ENCODE results near the gene KRTAP10-3. TPM values are rescaled to one million over a fixed set of nuclear protein-coding genes. Genes with fewer than 3 reads are reported as not detected.

KRTAP10-3 gene
- total RNA-seq, 8 experiments from 2014 or later: 0.23 to 1.1 (median 0.46) TPM; not detected in 3

- Histone ChIP-seq H3K4me1 (replicated peaks in 1 of 2) (peaks cover 0 to 5% of the 10 kb centered on the region in 2 donors), H3K27ac (peak overlapping the region in 1 of 2 donors; percentile 76), H3K4me3 (peak overlapping the region in 3 of 5 donors; percentile 24 to 29 (median 25))
- 60 to 100% (median 80%) methylated on average over 1 to 5 of the region's 10 CpGs; no CpG with 5 or more reads in 5 of the 10 experiments for WGBS, 10 experiments
- no peak for ATAC-seq (replicated peaks in 6 of 8)
- in situ Hi-C loops (cut with MboI; ENCODE audit: low pct_unique_long_range_greater_than_20kb in 2 of 9, low sequenced_read_pairs in 9 of 9, unreplicated experiment in 9 of 9): loop anchor here in 4 of 9 experiments (25.0 kb wide), 1 partner anchor 270 kb away; no protein-coding TSS in a partner anchor
These were observed 41.8 kb downstream of the KRTAP10-3 start for GRCh38 chr21:44516828-44517174.

GRCh38 chr21:44516342-44516741, 42.3 kb downstream of the KRTAP10-3 start:
- no peak for ATAC-seq (replicated peaks in 6 of 8)
- 11 to 100% (median 92%) methylated on average over 2 to 4 of the region's 13 CpGs; no CpG with 5 or more reads in 6 of the 10 experiments for WGBS, 10 experiments
- Histone ChIP-seq H3K4me3 (no peak overlapping the region), H3K27ac (no peak overlapping the region), H3K4me1 (replicated peaks in 1 of 2) (peaks cover 0 to 5% of the 10 kb centered on the region in 2 donors)
- in situ Hi-C loops (cut with MboI; ENCODE audit: low pct_unique_long_range_greater_than_20kb in 2 of 9, low sequenced_read_pairs in 9 of 9, unreplicated experiment in 9 of 9): loop anchor here in 4 of 9 experiments (25.0 kb wide), 1 partner anchor 271 kb away; no protein-coding TSS in a partner anchor

- 0 to 93% (median 75%) methylated on average over 1 to 4 of the region's 32 CpGs; no CpG with 5 or more reads in 4 of the 10 experiments for WGBS, 10 experiments
- in situ Hi-C loops (cut with MboI; ENCODE audit: low pct_unique_long_range_greater_than_20kb in 2 of 9, low sequenced_read_pairs in 9 of 9, unreplicated experiment in 9 of 9): loop anchor here in 4 of 9 experiments (25.0 kb wide), 1 partner anchor 272 kb away; no protein-coding TSS in a partner anchor
- ATAC-seq (replicated peaks in 6 of 8): no peak
These were observed 43.0 kb downstream of the KRTAP10-3 start for GRCh38 chr21:44515359-44516165.

GRCh38 chr21:44514746-44515358, 43.7 kb downstream of the KRTAP10-3 start:
- ATAC-seq (replicated peaks in 6 of 8): no peak
- in situ Hi-C loops (cut with MboI; ENCODE audit: low pct_unique_long_range_greater_than_20kb in 2 of 9, low sequenced_read_pairs in 9 of 9, unreplicated experiment in 9 of 9): loop anchor here in 4 of 9 experiments (25.0 kb wide), 1 partner anchor 272 kb away; no protein-coding TSS in a partner anchor
- Histone ChIP-seq H3K4me1 (replicated peaks in 1 of 2) (peaks cover 0 to 5% of the 10 kb centered on the region in 2 donors), H3K4me3 (no peak overlapping the region), H3K27ac (no peak overlapping the region)
- 28 to 100% (median 50%) methylated on average over 1 to 6 of the region's 11 CpGs; no CpG with 5 or more reads in 5 of the 10 experiments for WGBS, 10 experiments

More at GRCh38 chr21:44515359-44516165, 43.0 kb downstream of the KRTAP10-3 start:
- H3K4me1 ChIP-seq (replicated peaks in 1 of 2): peaks cover 0 to 5% of the 10 kb centered on the region in 2 donors
- no peak overlapping the region for H3K4me3 ChIP-seq
- H3K27ac ChIP-seq: no peak overlapping the region

GRCh38 chr21:44514218-44514520, 44.4 kb downstream of the KRTAP10-3 start:
- WGBS, 10 experiments: 90% methylated on average over 2 of the region's 7 CpGs; no CpG with 5 or more reads in 9 of the 10 experiments
- no peak overlapping the region for H3K4me3 ChIP-seq
- no peak overlapping the region for H3K27ac ChIP-seq
- H3K4me1 ChIP-seq (replicated peaks in 1 of 2): peaks cover 0 to 5% of the 10 kb centered on the region in 2 donors
- in situ Hi-C loops (cut with MboI; ENCODE audit: low pct_unique_long_range_greater_than_20kb in 2 of 9, low sequenced_read_pairs in 9 of 9, unreplicated experiment in 9 of 9): loop anchor here in 4 of 9 experiments (25.0 kb wide), 1 partner anchor 273 kb away; no protein-coding TSS in a partner anchor
- no peak for ATAC-seq (replicated peaks in 6 of 8)

- Histone ChIP-seq H3K4me3 (no peak overlapping the region), H3K27ac (no peak overlapping the region), H3K4me1 (replicated peaks in 1 of 2) (peaks cover 0 to 2% of the 10 kb centered on the region in 2 donors)
- WGBS, 10 experiments: 40 to 83% (median 76%) methylated on average over 1 to 5 of the region's 15 CpGs; no CpG with 5 or more reads in 7 of the 10 experiments
- ATAC-seq (replicated peaks in 6 of 8): no peak
- in situ Hi-C loops (cut with MboI; ENCODE audit: low pct_unique_long_range_greater_than_20kb in 2 of 9, low sequenced_read_pairs in 9 of 9, unreplicated experiment in 9 of 9): loop anchor here in 4 of 9 experiments (25.0 kb wide), 1 partner anchor 274 kb away; no protein-coding TSS in a partner anchor
These were observed 45.0 kb downstream of the KRTAP10-3 start for GRCh38 chr21:44513389-44514217.

GRCh38 chr21:44512496-44513388, 45.9 kb downstream of the KRTAP10-3 start:
- Histone ChIP-seq H3K4me3 (no peak overlapping the region), H3K4me1 (replicated peaks in 1 of 2) (no peaks in the 10 kb centered on the region), H3K27ac (no peak overlapping the region)
- in situ Hi-C loops (cut with MboI; ENCODE audit: low pct_unique_long_range_greater_than_20kb in 2 of 9, low sequenced_read_pairs in 9 of 9, unreplicated experiment in 9 of 9): loop anchor here in 4 of 9 experiments (25.0 kb wide), 1 partner anchor 275 kb away; no protein-coding TSS in a partner anchor
- 20 to 100% (median 74%) methylated on average over 1 to 12 of the region's 21 CpGs for WGBS, 10 experiments
- no peak for ATAC-seq (replicated peaks in 6 of 8)

GRCh38 chr21:44511938-44512275, 46.7 kb downstream of the KRTAP10-3 start:
- Histone ChIP-seq H3K27ac (no peak overlapping the region), H3K4me1 (replicated peaks in 1 of 2) (no peaks in the 10 kb centered on the region), H3K4me3 (no peak overlapping the region)
- in situ Hi-C loops (cut with MboI; ENCODE audit: low pct_unique_long_range_greater_than_20kb in 2 of 9, low sequenced_read_pairs in 9 of 9, unreplicated experiment in 9 of 9): loop anchor here in 4 of 9 experiments (25.0 kb wide), 1 partner anchor 275 kb away; no protein-coding TSS in a partner anchor
- ATAC-seq (replicated peaks in 6 of 8): no peak
- 100% methylated on average over 1 of the region's 8 CpGs; no CpG with 5 or more reads in 9 of the 10 experiments for WGBS, 10 experiments

GRCh38 chr21:44511219-44511937, 47.2 kb downstream of the KRTAP10-3 start:
- H3K27ac ChIP-seq: no peak overlapping the region
- ATAC-seq (replicated peaks in 6 of 8): no peak
- peaks cover 0 to under 1% of the 10 kb centered on the region in 2 donors for H3K4me1 ChIP-seq (replicated peaks in 1 of 2)
- no peak overlapping the region for H3K4me3 ChIP-seq
- 69 to 100% (median 100%) methylated on average over 1 to 4 of the region's 11 CpGs; no CpG with 5 or more reads in 6 of the 10 experiments for WGBS, 10 experiments
- in situ Hi-C loops (cut with MboI; ENCODE audit: low pct_unique_long_range_greater_than_20kb in 2 of 9, low sequenced_read_pairs in 9 of 9, unreplicated experiment in 9 of 9): loop anchor here in 4 of 9 experiments (25.0 kb wide), 1 partner anchor 276 kb away; no protein-coding TSS in a partner anchor

- 3 to 100% (median 8%) methylated on average over 1 to 7 of the region's 36 CpGs; no CpG with 5 or more reads in 7 of the 10 experiments for WGBS, 10 experiments
- in situ Hi-C loops (cut with MboI; ENCODE audit: low pct_unique_long_range_greater_than_20kb in 2 of 9, low sequenced_read_pairs in 9 of 9, unreplicated experiment in 9 of 9): loop anchor here in 4 of 9 experiments (25.0 kb wide), 1 partner anchor 277 kb away; no protein-coding TSS in a partner anchor
- Histone ChIP-seq H3K4me1 (replicated peaks in 1 of 2) (peaks cover 6 to 7% of the 10 kb centered on the region in 2 donors), H3K4me3 (no peak overlapping the region), H3K27ac (no peak overlapping the region)
- ATAC-seq (replicated peaks in 6 of 8): peak; percentile 68 to 91 (median 79)
These were observed 47.9 kb downstream of the KRTAP10-3 start for GRCh38 chr21:44510508-44511218.

All from motor neuron (in vitro differentiated cells).